SH-SY5Y (cell line): Measurements from ENCODE around the gene UBXN6.

Experiments used
- GATA2 ChIP-seq: IDR thresholded peaks from 2 replicates; pipeline ENCODE4 v1.6.1; 2011; ENCODE audit warnings: mild to moderate bottlenecking, low read depth, low read length
- GATA3 ChIP-seq: IDR thresholded peaks from 2 replicates; pipeline ENCODE4 v1.6.1; 2011; ENCODE audit warnings: low read depth, mild to moderate bottlenecking, low read length, moderate library complexity

The UBXN6 gene

GRCh38 chr19:4443188-4443587 is 14.4 kb downstream of the UBXN6 start:
- TF ChIP-seq GATA2 (no peak), GATA3 (no peak)

GRCh38 chr19:4442819-4443146 is 14.8 kb downstream of the UBXN6 start:
- TF ChIP-seq GATA3 (no peak), GATA2 (no peak)

GRCh38 chr19:4441994-4442818 is 15.4 kb downstream of the UBXN6 start:
- TF ChIP-seq GATA3 (no peak), GATA2 (no peak)

- TF ChIP-seq GATA3 (no peak), GATA2 (no peak)
Measured at GRCh38 chr19:4439243-4439642, 18.4 kb downstream of the UBXN6 start.

- TF ChIP-seq GATA2 (no peak), GATA3 (no peak)
Measured at GRCh38 chr19:4437103-4437502, 20.5 kb downstream of the UBXN6 start.

- TF ChIP-seq GATA3: no peak
- no peak for TF ChIP-seq GATA2
Measured at GRCh38 chr19:4436231-4436630, 21.4 kb downstream of the UBXN6 start.

- no peak for TF ChIP-seq GATA3
- no peak for TF ChIP-seq GATA2
Measured at GRCh38 chr19:4434391-4434790, 23.2 kb downstream of the UBXN6 start.

- TF ChIP-seq GATA3 (no peak), GATA2 (no peak)
Measured at GRCh38 chr19:4432918-4433506, 24.6 kb downstream of the UBXN6 start.

GRCh38 chr19:4431808-4432674 is 25.6 kb downstream of the UBXN6 start:
- no peak for TF ChIP-seq GATA3
- no peak for TF ChIP-seq GATA2

GRCh38 chr19:4431296-4431695 is 26.3 kb downstream of the UBXN6 start:
- TF ChIP-seq GATA2 (no peak), GATA3 (no peak)

GRCh38 chr19:4430760-4431159 is 26.8 kb downstream of the UBXN6 start:
- TF ChIP-seq GATA3 (no peak), GATA2 (no peak)

GRCh38 chr19:4429771-4430171 is 27.8 kb downstream of the UBXN6 start:
- TF ChIP-seq GATA3: no peak
- no peak for TF ChIP-seq GATA2

GRCh38 chr19:4429256-4429655 is 28.3 kb downstream of the UBXN6 start:
- no peak for TF ChIP-seq GATA3
- no peak for TF ChIP-seq GATA2

- TF ChIP-seq GATA3 (no peak), GATA2 (no peak)
Measured at GRCh38 chr19:4428326-4428975, 29.1 kb downstream of the UBXN6 start.
